C4-2B (cell line): ENCODE measurements around the gene GNPTAB.

Experiments
- ZFX ChIP-seq: fragments of 450-650 bp; IDR thresholded peaks from 2 replicates; pipeline ENCODE4 v1.6.1; 2017
- TF ChIP-seq, protein P1 (sequence below): fragments of 450-650 bp; conservative IDR thresholded peaks from 2 replicates; pipeline ENCODE4 v1.5.1; 2017; ENCODE audit warnings: mild to moderate bottlenecking

DNA sequence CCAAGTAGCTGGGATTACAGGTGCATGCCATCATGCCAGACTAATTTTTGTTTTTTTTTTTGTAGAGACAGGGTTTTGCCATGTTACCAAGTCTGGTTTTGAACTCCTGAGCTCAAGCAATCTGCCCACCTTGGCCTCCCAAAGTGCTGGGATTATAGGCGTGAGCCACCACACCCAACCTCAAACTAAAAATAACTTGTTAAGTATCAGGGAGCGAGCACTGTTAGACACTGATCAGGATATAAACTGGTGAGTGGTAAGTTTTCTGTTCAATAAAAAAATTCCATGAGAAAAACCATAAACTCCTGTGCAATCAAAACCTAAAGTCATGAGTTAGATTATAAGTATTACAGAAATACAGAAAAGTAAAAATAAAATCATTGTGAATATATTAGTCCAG is 46.9 kb downstream of the GNPTAB start:
- TF ChIP-seq, protein P1, sequence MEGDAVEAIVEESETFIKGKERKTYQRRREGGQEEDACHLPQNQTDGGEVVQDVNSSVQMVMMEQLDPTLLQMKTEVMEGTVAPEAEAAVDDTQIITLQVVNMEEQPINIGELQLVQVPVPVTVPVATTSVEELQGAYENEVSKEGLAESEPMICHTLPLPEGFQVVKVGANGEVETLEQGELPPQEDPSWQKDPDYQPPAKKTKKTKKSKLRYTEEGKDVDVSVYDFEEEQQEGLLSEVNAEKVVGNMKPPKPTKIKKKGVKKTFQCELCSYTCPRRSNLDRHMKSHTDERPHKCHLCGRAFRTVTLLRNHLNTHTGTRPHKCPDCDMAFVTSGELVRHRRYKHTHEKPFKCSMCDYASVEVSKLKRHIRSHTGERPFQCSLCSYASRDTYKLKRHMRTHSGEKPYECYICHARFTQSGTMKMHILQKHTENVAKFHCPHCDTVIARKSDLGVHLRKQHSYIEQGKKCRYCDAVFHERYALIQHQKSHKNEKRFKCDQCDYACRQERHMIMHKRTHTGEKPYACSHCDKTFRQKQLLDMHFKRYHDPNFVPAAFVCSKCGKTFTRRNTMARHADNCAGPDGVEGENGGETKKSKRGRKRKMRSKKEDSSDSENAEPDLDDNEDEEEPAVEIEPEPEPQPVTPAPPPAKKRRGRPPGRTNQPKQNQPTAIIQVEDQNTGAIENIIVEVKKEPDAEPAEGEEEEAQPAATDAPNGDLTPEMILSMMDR: no peak
- no peak for TF ChIP-seq ZFX
